Uterus (tissue), 4 donors: ENCODE data around the gene RNF130. TPM values are rescaled to one million over a fixed set of nuclear protein-coding genes. Genes with fewer than 3 reads are reported as not detected.

Experiments
- DNase-seq, 2 donors: peaks; one replicate each; pipeline ENCODE4 v3.0.0-alpha.2; 2019 to 2020
- H3K27ac ChIP-seq, 2 donors: fragments of 200-600 bp; sonication (generic); 1 replicate in 1 of 2; 2 replicates in 1 of 2; pipeline ENCODE4 v1.5.1; 2016 to 2018
- H3K27me3 ChIP-seq, 2 donors: fragments of 200-600 bp; sonication (generic); one replicate each; pipeline ENCODE4 v1.5.1; 2018 to 2019; ENCODE audit warnings: control low read depth in 1 of 2
- H3K36me3 ChIP-seq, 2 donors: fragments of 200-600 bp; sonication (generic); one replicate each; pipeline ENCODE4 v1.5.1; 2019; ENCODE audit warnings: control low read depth in 1 of 2
- H3K4me1 ChIP-seq, 2 donors: fragments of 200-600 bp; sonication (generic); one replicate each; pipeline ENCODE4 v1.5.1; 2018 to 2019; ENCODE audit warnings: control low read depth in 1 of 2
- H3K4me3 ChIP-seq, 2 donors: fragments of 200-600 bp; sonication (generic); 1 replicate in 1 of 2; 2 replicates in 1 of 2; pipeline ENCODE4 v1.5.1; 2018 to 2019; ENCODE audit warnings: mild to moderate bottlenecking in 1 of 2
- H3K9me3 ChIP-seq, 2 donors: fragments of 200-600 bp; sonication (generic); one replicate each; pipeline ENCODE4 v1.5.1; 2019; ENCODE audit warnings: control low read depth in 1 of 2
- CTCF ChIP-seq, 4 experiments: fragments of 200-600 bp in 2 of 4; fragments of 450-650 bp in 2 of 4; sonication (generic) in 2 of 4; IDR thresholded peaks; one replicate each; pipeline ENCODE4 v1.5.1; 2016 to 2019; ENCODE audit warnings: antibody characterized with exemption in 4 of 4, mild to moderate bottlenecking in 2 of 4, moderate library complexity in 1 of 4
- POLR2A ChIP-seq, 2 donors: fragments of 450-650 bp; IDR thresholded peaks; one replicate each; pipeline ENCODE4 v1.6.1; 2016; ENCODE audit warnings: antibody characterized with exemption in 2 of 2, mild to moderate bottlenecking in 1 of 2, moderate library complexity in 1 of 2
- intact Hi-C: fragments of 100-400 bp; cut with DNase I; formaldehyde crosslinking; loops from one replicate; pipeline ENCODE4 v1.15.1; 2023; ENCODE audit warnings: low total_unique reads
- total RNA-seq, 4 donors: library from RNA; depleted of rRNA in 3 of 4; stranded (reverse); fragments of >200 nt in 3 of 4; gene quantifications; one replicate each; pipeline versions ENCODE4 v1.1.0 to v1.2.4, GENCODE V29; 2014 to 2023
- donor health status: DM: yes; HTN: yes; CAD: no.

The RNF130 gene
- total RNA-seq, 4 donors from 2014 or later, result 53.8 to 119 (median 85.8) TPM

GRCh38 chr5:180099733-180100611 lies 28.4 kb upstream of the RNF130 start:
- Histone ChIP-seq H3K27me3 (no peaks in the 10 kb centered on the region), H3K27ac (no peak overlapping the region), H3K4me1 (no peaks in the 10 kb centered on the region), H3K36me3 (no peaks in the 10 kb centered on the region), H3K9me3 (no peaks in the 10 kb centered on the region), H3K4me3 (no peak overlapping the region)
- intact Hi-C loops, result no loop called here
- DNase-seq, result no peak
- TF ChIP-seq CTCF (IDR thresholded peaks at IDR 0.05) (no peak), POLR2A (IDR thresholded peaks at IDR 0.05) (no peak)

GRCh38 chr5:180098991-180099732 lies 27.6 kb upstream of the RNF130 start:
- H3K4me1 ChIP-seq, result no peaks in the 10 kb centered on the region
- H3K27me3 ChIP-seq, result no peaks in the 10 kb centered on the region
- DNase-seq, result peak in 1 of 2 donors; percentile 8
- TF ChIP-seq POLR2A (IDR thresholded peaks at IDR 0.05) (no peak), CTCF (IDR thresholded peaks at IDR 0.05) (no peak)
- intact Hi-C loops, result no loop called here
- H3K36me3 ChIP-seq, result no peaks in the 10 kb centered on the region
- H3K4me3 ChIP-seq, result no peak overlapping the region
- no peak overlapping the region for H3K27ac ChIP-seq
- H3K9me3 ChIP-seq, result no peaks in the 10 kb centered on the region

DNA sequence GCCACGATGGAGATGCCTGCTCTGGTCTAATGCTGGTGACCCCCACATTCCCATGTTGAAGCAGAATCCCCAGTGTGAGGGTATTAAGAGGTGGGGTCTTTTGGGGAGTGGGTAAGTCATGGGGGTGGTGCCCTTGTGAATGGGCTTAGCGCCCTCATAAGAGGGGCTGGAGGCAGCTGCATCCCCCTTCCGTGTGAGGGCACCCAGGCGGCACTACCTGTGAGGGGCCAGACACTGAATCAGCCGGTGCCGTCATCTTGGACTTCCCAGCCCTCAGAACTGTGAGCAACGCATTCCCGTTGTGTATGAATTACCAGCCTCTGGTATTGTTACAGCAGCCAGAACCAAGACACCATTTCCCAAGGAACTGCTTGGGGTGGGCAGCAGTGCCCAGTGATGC lies 27.0 kb upstream of the RNF130 start:
- Histone ChIP-seq H3K4me3 (no peak overlapping the region), H3K9me3 (no peaks in the 10 kb centered on the region), H3K27ac (no peak overlapping the region), H3K27me3 (no peaks in the 10 kb centered on the region), H3K4me1 (no peaks in the 10 kb centered on the region), H3K36me3 (no peaks in the 10 kb centered on the region)
- intact Hi-C loops, result no loop called here
- DNase-seq, result no peak
- TF ChIP-seq CTCF (IDR thresholded peaks at IDR 0.05), result no peak
- TF ChIP-seq POLR2A (IDR thresholded peaks at IDR 0.05), result no peak

DNA sequence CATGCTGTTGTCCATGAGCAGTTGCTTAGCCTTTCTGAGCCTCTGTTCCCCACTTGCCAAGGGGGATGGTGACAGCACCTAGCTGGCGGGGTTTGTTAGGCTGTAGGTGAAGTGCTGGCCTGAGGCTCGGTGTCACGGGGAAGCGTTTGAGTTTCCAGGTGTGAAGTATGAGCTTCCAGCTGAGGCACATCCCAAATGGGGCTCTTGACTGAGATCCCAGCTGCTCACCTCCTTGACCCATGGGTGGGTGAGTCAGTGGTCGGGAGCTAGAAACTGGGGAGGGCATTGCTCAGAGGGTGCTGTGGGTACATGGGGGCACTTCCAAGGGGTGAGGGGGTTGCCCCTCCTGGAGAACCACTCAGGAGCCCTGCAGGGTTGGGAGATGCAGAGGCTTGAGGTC lies 26.4 kb upstream of the RNF130 start:
- TF ChIP-seq POLR2A (IDR thresholded peaks at IDR 0.05) (no peak), CTCF (IDR thresholded peaks at IDR 0.05) (no peak)
- H3K4me3 ChIP-seq, result no peak overlapping the region
- H3K27ac ChIP-seq, result no peak overlapping the region
- H3K27me3 ChIP-seq, result no peaks in the 10 kb centered on the region
- H3K9me3 ChIP-seq, result no peaks in the 10 kb centered on the region
- intact Hi-C loops, result no loop called here
- no peak for DNase-seq
- H3K4me1 ChIP-seq, result no peaks in the 10 kb centered on the region
- H3K36me3 ChIP-seq, result no peaks in the 10 kb centered on the region
